DMS153 (cell line): ENCODE data around the gene OPTC.

ENCODE experiments used
- DNase-seq: peaks from one replicate; lab custom pipeline; 2025; lab: John Stamatoyannopoulos, UW

The OPTC gene

DNA sequence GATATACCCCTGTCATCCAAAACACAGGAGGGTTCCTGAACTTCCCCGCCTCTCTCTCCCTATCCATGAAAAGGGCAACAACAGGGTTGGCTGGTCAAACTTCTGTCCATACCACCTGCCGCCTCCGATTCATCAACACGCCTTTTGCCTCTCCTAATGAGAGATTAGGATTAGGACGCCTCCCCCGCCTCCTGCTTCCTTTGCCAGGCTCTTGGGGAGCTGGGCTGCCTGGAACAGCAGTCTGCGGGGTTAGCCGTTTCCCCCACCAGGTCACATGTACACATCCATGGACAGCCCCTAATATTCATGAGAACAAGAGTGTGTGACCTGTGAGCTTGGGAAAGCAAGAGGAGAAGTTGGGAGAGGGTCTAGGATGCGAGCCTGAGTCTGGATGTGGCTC is 2.3 kb upstream of the OPTC start:
- no peak for DNase-seq

- no peak for DNase-seq
These were observed 1.7 kb upstream of the OPTC start for GRCh38 chr1:203492082-203492747.

DNA sequence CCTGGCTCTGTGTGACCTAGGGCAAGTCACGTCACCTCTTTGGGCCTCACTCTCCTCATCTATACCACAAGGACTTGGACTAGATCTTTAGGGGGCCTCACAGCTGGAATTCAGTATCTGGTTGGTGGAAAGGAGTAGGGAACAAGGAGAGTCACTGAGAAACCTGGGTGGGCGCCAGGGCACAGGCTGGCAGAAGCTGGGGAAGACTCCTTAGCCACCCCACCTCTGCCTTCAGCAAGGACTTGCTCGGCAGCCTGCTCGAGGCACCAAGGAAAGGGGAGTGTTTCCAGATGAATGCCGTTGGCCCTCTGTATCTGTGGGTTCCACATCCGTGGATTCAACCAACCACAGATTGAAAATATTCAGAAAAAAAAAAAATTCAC is 1.2 kb upstream of the OPTC start:
- DNase-seq: no peak

DNA sequence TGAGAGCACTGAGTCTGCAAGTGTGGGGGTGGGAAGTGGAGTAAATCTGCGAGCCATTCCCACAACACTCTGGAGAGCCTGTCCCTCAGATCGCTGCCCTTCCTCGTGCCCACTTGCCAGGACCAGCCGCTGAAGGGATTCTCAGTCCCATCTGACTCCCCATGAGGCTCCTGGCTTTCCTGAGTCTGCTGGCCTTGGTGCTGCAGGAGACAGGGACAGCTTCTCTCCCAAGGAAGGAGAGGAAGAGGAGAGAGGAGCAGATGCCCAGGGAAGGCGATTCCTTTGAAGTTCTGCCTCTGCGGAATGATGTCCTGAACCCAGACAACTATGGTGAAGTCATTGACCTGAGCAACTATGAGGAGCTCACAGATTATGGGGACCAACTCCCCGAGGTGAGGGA is 1.9 kb downstream of the OPTC start:
- DNase-seq: no peak

GRCh38 chr1:203497269-203497777 is 3.4 kb downstream of the OPTC start:
- no peak for DNase-seq

DNA sequence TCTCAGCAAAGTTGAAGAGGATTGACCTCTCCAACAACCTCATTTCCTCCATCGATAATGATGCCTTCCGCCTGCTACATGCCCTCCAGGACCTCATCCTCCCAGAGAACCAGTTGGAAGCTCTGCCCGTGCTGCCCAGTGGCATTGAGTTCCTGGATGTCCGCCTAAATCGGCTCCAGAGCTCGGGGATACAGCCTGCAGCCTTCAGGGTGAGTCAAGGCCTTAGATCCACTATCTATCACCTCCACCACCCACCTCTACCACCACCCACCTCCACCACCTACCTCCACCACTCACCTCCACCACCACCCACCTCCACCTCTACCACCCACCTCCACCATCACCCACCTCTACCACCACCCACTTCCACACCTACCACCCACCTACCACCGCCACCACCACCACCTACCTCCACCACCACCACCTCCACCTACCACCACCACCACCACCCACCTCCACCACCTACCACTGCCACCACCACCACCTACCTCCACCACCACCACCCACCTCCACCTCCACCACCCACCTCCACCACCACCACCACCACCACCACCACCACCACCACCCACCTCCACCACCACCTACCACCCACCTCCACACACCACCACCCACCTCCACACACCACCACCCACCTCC is 5.8 kb downstream of the OPTC start:
- DNase-seq: no peak

GRCh38 chr1:203500279-203500678 is 6.3 kb downstream of the OPTC start:
- no peak for DNase-seq

GRCh38 chr1:203503836-203504235 is 9.9 kb downstream of the OPTC start:
- DNase-seq: no peak

- DNase-seq: peak; percentile 65
These were observed 10.7 kb downstream of the OPTC start for GRCh38 chr1:203504400-203505250.

DNA sequence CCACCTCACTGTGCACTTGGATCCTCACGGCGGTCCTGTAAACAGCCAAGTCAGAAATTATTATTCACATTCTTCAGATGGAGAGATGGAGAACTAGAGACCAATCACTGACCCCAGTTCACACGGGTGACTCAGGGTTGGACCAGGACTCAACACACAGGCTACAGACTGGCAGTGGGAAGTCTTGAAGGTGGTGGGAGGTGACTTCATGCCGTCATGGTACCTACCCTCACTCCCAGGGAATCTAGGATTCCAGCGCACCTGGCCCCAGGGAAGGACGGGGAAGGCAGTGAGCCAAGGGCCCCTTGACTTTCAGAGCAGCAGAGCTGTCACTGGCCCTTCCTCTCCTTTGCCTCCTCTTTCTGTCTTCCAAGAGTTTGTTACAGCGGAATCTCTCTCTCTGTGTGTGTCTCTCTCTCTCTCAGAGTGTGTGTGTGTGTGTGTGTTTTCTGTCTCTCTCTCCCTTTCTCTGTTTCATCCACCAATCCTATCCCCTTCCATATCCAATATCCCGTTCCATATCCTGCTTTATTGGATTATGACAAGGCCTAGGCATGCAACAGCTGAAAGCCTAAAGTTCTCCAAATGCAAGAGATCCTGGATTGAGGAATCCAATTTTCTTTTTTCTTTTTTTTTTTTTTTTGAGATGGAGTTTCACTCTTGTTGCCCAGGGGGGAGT is 11.7 kb downstream of the OPTC start:
- DNase-seq: no peak

DNA sequence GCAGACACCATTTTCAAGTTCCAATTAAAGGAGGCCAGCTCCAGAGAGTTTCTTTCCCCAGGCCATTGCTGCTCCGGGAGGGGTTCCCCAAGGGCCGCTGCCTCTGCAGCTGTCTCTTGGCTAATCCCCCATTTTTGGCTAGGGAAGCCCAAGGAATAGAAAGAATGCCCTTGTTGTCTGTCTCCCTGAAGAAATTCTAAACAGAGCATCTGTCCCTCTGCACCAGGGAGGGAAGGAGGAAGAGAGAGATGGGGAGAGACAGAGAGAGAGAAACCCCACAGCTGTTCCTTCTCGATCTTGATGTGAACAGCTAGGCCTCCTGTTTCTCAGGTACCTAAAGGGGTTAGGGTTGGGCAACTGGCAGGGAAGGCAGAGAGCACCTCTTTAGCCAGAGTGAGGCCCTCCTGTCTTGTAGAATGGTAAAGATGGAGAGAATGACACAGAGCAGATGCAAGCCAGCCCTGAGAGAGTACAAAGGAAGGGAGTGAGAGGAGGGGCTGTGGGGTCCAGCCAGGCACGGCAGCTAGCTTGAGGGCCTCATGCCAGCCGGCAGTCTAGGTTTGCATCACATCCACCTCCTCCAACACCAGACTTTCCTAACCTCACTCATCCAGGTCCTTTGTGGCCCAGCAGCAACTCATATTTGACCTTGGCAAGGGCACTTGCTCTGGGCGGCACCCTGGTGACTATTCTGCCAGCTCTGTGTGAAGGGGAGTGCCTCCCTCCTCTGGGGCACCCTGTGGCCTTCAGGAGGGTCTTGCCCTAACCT is 13.1 kb downstream of the OPTC start:
- DNase-seq: no peak

- no peak for DNase-seq
These were observed 13.8 kb downstream of the OPTC start for GRCh38 chr1:203507759-203508158.

DNA sequence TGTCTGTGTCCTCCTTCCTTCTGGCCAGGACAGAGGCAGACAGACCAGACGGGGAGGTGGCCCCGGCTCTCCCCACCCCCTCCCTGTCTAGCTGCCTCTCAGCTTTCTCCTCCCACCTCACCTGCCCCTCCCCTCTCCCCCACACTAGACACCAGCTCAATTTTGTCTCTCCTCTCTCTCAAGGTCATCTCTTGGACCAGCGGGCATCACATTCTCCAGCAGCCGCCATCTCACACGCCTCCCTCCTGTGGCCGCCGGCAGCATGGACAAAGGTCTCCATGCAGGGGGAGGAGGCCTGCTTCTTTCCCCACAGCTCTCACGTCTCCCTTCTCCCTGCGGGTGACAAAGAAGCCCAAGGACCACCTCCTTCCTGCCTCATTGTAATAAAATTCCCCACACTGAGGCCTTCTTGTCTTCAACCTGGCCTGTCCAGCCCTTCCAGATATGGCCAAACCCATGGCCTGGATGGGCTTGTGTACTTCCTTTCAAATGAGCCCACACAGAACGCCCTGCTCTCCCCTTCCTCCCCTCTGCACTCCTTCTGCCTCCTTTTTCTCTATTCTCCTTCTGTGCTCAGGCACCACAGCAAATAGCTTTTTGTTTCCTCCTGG is 14.6 kb downstream of the OPTC start:
- no peak for DNase-seq

- no peak for DNase-seq
These were observed 15.2 kb downstream of the OPTC start for GRCh38 chr1:203509135-203509534.

- DNase-seq: no peak
These were observed 17.6 kb downstream of the OPTC start for GRCh38 chr1:203511513-203511912.

GRCh38 chr1:203511930-203512329 is 18.0 kb downstream of the OPTC start:
- DNase-seq: no peak

DNA sequence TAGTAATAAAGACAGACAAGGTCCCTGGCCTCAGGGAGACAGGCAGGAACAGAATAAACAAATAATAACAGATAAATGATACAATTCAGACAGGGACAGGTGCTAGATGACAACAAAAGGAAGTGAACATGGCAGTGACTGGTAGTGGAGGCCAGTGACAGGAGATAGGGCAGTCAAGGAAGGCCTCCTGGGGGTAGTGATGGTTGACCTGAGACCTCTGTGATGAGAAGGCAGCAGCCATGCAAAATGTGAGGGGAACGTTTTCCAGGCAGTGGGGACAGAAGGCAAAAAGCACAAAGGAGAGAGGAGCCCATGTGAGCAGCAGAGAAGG is 18.5 kb downstream of the OPTC start:
- DNase-seq: no peak

- DNase-seq: no peak
These were observed 19.1 kb downstream of the OPTC start for GRCh38 chr1:203512848-203513584.

GRCh38 chr1:203513585-203514031 is 19.7 kb downstream of the OPTC start:
- DNase-seq: no peak

GRCh38 chr1:203516184-203516583 is 22.2 kb downstream of the OPTC start:
- no peak for DNase-seq
